Mononuclear cell (primary cell): ENCODE data around the gene PNLIP. TPM values are rescaled to one million over a fixed set of nuclear protein-coding genes. Genes with fewer than 3 reads are reported as not detected.

Experiments
- H3K27me3 ChIP-seq: 2 replicates; pipeline ENCODE4 v1.6.0; 2011; ENCODE audit warnings: low read length, control low read depth; ENCODE audit not compliant: insufficient read depth
- H3K4me1 ChIP-seq: 2 replicates; pipeline ENCODE4 v1.5.1; 2011; ENCODE audit warnings: mild to moderate bottlenecking, low read length, control low read depth; ENCODE audit not compliant: insufficient read depth
- H3K4me3 ChIP-seq: 2 replicates; pipeline ENCODE4 v1.5.1; 2011; ENCODE audit warnings: mild to moderate bottlenecking, low read length, moderate library complexity
- H3K9me3 ChIP-seq: 2 replicates; pipeline ENCODE4 v1.5.1; 2011; ENCODE audit warnings: low read depth, mild to moderate bottlenecking, control low read depth, low read length
- total RNA-seq: library from RNA; depleted of rRNA; stranded (reverse); fragments of >200 nt; gene quantifications from one replicate; pipeline ENCODE4 v1.2.3, GENCODE V29; 2012

The PNLIP gene
- not detected for total RNA-seq

GRCh38 chr10:116545756-116546155, at the start of gene PNLIP:
Gene PNLIP, plus strand, starts transcription at chr10:116545931. Its CDS starts 162 bp downstream, at chr10:116546093.
- Histone ChIP-seq H3K9me3 (no peaks in the 10 kb centered on the region), H3K4me1 (no peaks in the 10 kb centered on the region), H3K4me3 (no peak within 1 kb of the TSS), H3K27me3 (no peaks in the 10 kb centered on the region)

DNA sequence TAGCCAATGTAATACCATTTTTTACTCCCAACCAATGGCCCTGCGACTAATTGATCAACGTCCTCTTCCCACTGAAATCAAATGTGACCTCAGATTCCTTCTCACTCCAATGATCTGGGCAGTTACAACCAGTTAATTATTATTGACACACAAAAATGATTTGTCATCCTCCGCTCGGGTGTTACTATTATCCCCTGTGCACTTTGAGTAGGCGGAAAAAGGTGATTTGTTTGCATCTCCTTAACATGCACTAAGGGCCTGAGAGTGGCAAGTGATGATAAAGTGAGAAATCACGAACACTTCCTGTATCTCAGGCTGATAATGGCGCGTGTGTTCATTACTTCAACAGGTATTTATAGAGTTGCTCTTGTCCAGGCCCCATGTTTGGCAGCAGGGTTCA, 40.9 kb upstream of the PNLIP start:
- Histone ChIP-seq H3K27me3 (no peaks in the 10 kb centered on the region), H3K9me3 (no peaks in the 10 kb centered on the region), H3K4me1 (no peaks in the 10 kb centered on the region), H3K4me3 (no peak overlapping the region)

GRCh38 chr10:116510565-116510964, 35.2 kb upstream of the PNLIP start:
- Histone ChIP-seq H3K4me1 (no peaks in the 10 kb centered on the region), H3K9me3 (no peaks in the 10 kb centered on the region), H3K27me3 (no peaks in the 10 kb centered on the region), H3K4me3 (no peak overlapping the region)

DNA sequence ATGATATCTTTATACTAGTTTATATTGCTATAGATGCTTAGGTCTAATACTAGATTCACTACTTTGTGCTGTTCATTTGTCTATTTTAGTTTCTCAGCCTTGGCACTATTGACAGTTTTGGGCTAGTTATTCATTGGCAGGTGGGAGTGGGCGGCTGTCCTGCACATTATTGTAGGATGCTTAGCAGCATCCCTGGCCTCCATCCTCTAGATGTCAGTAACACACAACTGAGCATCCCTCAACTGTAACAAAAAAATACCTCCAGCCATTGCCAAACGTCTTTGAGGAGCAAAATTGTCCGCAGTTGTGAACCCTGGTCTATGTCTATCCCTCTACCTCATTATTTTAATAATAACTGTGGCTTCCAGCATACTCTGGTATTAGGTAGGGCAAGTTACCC, 34.4 kb upstream of the PNLIP start:
- Histone ChIP-seq H3K9me3 (no peaks in the 10 kb centered on the region), H3K27me3 (no peaks in the 10 kb centered on the region), H3K4me3 (no peak overlapping the region), H3K4me1 (no peaks in the 10 kb centered on the region)

DNA sequence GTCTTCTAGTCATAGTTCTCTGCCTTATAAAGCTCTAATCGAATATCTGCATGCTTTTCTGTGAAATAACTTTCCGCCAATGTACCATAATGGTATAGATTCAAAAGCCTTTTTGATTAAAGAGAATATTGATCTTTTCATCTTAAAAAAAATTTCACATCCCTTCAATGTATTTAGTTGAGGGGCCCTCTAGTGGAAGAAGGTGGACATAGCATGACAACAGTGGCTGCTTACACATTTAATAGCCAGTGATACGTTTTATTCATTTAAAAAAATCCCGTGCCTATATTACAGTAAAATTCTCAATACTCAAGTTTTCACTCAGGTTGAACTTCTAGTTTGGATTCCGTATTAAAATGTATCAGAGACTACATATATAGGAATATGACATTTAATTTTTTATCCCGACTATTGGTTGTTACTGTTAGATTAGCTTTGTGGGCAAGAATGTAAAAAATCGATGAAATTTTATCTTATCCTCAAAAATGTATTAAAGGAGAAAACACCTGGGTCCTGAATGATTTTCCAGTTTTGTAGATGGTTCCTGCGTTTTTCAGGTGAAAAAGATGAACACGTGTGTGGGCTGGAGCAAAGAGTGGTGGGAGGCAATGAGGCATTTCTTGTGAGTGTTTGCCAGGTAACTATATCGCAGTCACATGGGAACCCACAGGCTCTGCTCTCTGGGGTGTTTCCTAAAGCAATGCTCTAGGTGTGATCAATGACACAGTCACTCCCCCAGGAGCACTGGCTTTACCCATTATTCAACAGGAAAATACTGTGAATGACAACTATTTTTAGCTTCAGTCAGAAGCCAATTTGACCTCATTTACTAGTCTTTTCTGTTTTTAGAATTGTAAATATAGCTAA, 24.1 kb upstream of the PNLIP start:
- H3K4me1 ChIP-seq, result no peaks in the 10 kb centered on the region
- H3K4me3 ChIP-seq, result no peak overlapping the region
- H3K9me3 ChIP-seq, result no peaks in the 10 kb centered on the region
- H3K27me3 ChIP-seq, result no peaks in the 10 kb centered on the region

DNA sequence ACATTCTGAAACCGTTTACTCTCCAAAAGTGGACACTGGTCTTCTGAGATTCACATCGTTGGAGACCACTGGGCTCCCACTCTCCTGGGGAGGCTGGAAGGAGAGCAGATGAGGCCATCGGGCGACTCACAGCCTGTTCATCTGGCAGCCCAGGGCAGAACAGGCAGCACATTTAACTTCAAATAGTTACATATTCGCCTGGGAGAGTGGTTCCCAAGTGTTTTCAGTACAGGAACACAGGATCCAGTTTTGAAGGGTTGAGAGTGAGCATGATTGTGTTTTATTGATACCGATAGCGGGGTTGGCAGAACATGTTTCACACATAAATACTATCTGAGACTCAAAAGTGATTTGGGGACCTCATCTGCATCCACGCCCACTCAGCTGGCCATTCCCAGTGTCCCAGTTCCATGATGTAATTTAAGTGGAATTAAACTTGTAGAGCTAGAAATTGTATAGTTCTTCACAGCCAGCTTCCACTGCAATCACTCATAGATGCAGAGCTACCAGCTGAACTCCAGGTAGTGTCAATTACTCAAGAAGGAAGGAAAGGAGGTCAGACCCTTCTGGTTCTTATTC, 22.8 kb upstream of the PNLIP start:
- no peak overlapping the region for H3K4me3 ChIP-seq
- no peaks in the 10 kb centered on the region for H3K9me3 ChIP-seq
- H3K4me1 ChIP-seq, result no peaks in the 10 kb centered on the region
- H3K27me3 ChIP-seq, result no peaks in the 10 kb centered on the region

- Histone ChIP-seq H3K9me3 (no peaks in the 10 kb centered on the region), H3K27me3 (no peaks in the 10 kb centered on the region), H3K4me1 (no peaks in the 10 kb centered on the region), H3K4me3 (no peak overlapping the region)
These were observed 21.0 kb upstream of the PNLIP start for GRCh38 chr10:116524736-116525135.

- H3K27me3 ChIP-seq, result no peaks in the 10 kb centered on the region
- no peak overlapping the region for H3K4me3 ChIP-seq
- H3K4me1 ChIP-seq, result no peaks in the 10 kb centered on the region
- no peaks in the 10 kb centered on the region for H3K9me3 ChIP-seq
These were observed 19.5 kb upstream of the PNLIP start for GRCh38 chr10:116526219-116526618.

GRCh38 chr10:116536810-116537209, 8.9 kb upstream of the PNLIP start:
- H3K4me1 ChIP-seq, result no peaks in the 10 kb centered on the region
- H3K27me3 ChIP-seq, result no peaks in the 10 kb centered on the region
- H3K9me3 ChIP-seq, result no peaks in the 10 kb centered on the region
- H3K4me3 ChIP-seq, result no peak overlapping the region

DNA sequence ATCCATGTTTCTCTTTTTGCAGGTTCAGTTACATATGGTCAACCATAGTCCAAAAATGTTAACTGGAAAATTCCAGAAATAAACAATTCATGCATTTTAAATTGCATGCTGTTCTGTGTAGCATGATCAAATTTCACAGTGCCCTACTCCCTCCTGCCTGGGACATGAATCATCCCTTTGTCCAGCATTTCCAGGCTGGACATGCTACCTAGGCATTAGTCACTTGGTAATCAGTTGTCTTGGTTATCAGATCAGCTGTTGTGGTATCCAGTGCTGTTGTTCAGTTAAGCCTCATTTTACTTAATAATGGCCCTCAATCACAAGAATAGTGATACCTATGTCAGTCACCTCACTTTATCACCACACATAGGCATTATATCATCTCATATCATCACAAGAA, 7.3 kb upstream of the PNLIP start:
- no peaks in the 10 kb centered on the region for H3K27me3 ChIP-seq
- no peaks in the 10 kb centered on the region for H3K4me1 ChIP-seq
- H3K4me3 ChIP-seq, result no peak overlapping the region
- H3K9me3 ChIP-seq, result no peaks in the 10 kb centered on the region

GRCh38 chr10:116538992-116539391, 6.7 kb upstream of the PNLIP start:
- no peaks in the 10 kb centered on the region for H3K9me3 ChIP-seq
- no peaks in the 10 kb centered on the region for H3K4me1 ChIP-seq
- H3K27me3 ChIP-seq, result no peaks in the 10 kb centered on the region
- no peak overlapping the region for H3K4me3 ChIP-seq

DNA sequence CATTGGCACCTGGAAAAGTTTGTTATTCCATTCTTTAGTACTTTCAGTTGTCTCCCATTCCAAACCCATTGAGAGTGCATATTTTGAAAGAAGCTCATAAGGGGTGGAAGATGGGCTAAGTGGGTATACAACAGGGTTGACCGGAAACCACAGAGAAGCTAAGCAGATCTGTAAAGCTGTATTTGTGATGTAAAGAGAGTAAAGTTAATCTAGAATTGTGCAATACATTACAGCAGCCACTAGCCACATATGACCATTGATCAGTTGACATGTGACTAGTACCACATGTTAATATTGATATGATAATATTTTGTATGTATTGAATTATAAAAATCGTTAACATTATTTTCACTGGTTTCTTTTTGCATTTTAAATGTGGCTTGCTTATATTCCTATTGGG, 4.9 kb upstream of the PNLIP start:
- no peaks in the 10 kb centered on the region for H3K4me1 ChIP-seq
- no peaks in the 10 kb centered on the region for H3K9me3 ChIP-seq
- no peak overlapping the region for H3K4me3 ChIP-seq
- no peaks in the 10 kb centered on the region for H3K27me3 ChIP-seq

GRCh38 chr10:116542007-116542677, 3.6 kb upstream of the PNLIP start:
- H3K4me1 ChIP-seq, result no peaks in the 10 kb centered on the region
- H3K27me3 ChIP-seq, result no peaks in the 10 kb centered on the region
- H3K4me3 ChIP-seq, result no peak overlapping the region
- no peaks in the 10 kb centered on the region for H3K9me3 ChIP-seq

GRCh38 chr10:116545122-116545521, 609 bp upstream of the PNLIP start:
- no peaks in the 10 kb centered on the region for H3K4me1 ChIP-seq
- H3K4me3 ChIP-seq, result no peak overlapping the region
- no peaks in the 10 kb centered on the region for H3K27me3 ChIP-seq
- H3K9me3 ChIP-seq, result no peaks in the 10 kb centered on the region

DNA sequence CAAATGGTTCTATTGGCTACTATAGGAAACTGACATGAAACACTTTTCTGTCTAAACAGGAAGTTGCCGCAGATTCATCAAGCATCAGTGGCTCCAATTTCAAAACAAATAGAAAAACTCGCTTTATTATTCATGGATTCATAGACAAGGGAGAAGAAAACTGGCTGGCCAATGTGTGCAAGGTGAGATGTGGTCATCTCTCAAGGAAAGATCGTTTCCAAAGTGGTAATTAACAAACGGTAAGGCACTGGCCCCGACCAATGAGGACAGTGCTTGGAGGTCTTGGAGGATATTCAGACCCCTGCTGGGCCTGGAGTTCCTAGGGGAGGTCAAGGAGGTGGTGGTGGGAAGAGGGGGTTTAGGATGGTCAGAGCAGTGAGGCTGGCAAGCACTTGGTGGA, 2.6 kb downstream of the PNLIP start:
- no peaks in the 10 kb centered on the region for H3K4me1 ChIP-seq
- H3K4me3 ChIP-seq, result no peak overlapping the region
- H3K9me3 ChIP-seq, result no peaks in the 10 kb centered on the region
- H3K27me3 ChIP-seq, result no peaks in the 10 kb centered on the region
